Sciatic nerve (tissue), 2 donors: Measurements from ENCODE around the gene CDX1. TPM values are rescaled to one million over a fixed set of nuclear protein-coding genes. Genes with fewer than 3 reads are reported as not detected.
A peak's percentile ranks its signal among the peaks of the same experiment; 100 is the strongest.

ENCODE experiments used
- ATAC-seq: fragments of 200-7000 bp; cut with Tn5 transposase; one replicate; pipeline ENCODE4 v1.9.1; 2020; ENCODE audit warnings: mild to moderate bottlenecking, moderate library complexity
- DNase-seq: peaks from one replicate; pipeline ENCODE4 v3.0.0-alpha.2; 2020; ENCODE audit warnings: low spot score
- intact Hi-C: fragments of 100-400 bp; cut with DNase I; formaldehyde crosslinking; loops from one replicate; pipeline ENCODE4 v1.14.2; 2022
- total RNA-seq: library from RNA; stranded (reverse); fragmentation: NEBNext Ultra II Directional; extraction: Animal tissue kit (Norgen Biotek cat#: 25700); gene quantifications from one replicate; pipeline ENCODE4 v1.2.1, GENCODE V29; 2021
- donor health status: DM: no; HTN: no; CAD: no.
- donor health status: DM: no; HTN: no; CAD: no.

CDX1 gene
- total RNA-seq, 1 donor from 2014 or later, result not detected

GRCh38 chr5:150142185-150142958 is 24.2 kb upstream of the CDX1 start:
- DNase-seq (no peak), ATAC-seq (no peak)
- intact Hi-C loops, result no loop called here

DNA sequence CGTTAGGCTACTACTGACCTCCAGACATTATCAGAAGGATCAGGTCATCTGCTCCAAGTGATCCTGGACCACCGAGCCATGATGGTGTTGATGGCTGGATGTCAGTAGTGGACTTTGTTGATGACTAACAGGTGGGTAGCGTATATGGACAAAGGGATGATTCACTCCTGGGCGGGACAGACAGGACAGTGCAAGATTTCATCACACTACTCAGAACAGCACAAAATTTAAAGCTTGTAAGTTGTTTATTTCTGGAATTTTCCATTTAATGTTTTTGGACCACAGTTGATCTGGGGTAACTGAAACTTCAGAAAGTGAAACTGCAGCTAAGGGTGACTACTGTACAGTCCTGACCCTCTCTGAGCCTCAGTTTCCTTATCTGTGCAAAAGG is 23.6 kb upstream of the CDX1 start:
- DNase-seq (no peak), ATAC-seq (peak; percentile 75)
- intact Hi-C loops, result no loop called here

DNA sequence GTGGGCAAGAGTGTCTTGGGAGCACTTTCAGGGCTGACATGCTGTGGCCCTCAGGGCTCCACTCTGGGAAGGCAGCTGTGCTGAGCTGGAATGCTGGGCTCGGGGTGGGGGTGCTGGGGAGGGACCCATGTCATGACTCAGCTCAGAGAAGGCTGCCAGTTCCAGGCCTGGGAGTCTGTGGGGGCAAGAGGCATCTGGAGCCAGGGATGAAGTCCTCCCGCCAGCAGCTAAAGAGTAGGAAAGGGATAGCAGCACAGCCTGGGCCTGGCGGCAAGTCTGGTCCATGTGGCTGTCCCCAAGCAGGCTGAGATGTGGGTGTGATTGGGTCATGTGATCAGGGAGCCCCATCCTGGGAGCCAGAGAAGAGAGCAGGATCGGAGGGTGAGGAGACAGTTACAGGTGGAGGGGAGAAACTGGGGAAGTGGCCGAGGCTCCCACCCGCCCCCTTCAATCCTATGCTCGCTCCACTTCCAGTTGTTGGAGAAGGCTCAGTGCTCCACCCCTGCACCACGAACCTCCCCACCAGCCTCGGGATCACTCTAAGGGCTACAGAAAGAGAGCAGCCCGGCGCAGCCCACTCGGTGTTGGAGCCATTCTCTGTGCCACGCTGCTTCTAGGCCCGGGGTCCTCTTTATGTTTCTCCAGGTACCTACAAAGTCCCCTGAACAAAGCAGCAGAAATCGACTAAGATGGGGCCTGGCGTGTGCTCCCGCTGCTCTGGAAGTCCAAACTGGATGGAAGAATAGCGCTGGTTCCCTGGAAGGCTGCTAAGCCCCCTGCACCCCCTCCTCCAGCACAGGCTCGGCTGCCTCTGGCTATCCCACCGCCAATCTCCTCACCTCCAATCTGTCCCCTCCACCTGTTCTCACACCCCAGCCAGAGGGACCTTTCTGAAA is 23.0 kb upstream of the CDX1 start:
- intact Hi-C loops, result no loop called here
- ATAC-seq, result peak; percentile 77
- DNase-seq, result peak; percentile 88

DNA sequence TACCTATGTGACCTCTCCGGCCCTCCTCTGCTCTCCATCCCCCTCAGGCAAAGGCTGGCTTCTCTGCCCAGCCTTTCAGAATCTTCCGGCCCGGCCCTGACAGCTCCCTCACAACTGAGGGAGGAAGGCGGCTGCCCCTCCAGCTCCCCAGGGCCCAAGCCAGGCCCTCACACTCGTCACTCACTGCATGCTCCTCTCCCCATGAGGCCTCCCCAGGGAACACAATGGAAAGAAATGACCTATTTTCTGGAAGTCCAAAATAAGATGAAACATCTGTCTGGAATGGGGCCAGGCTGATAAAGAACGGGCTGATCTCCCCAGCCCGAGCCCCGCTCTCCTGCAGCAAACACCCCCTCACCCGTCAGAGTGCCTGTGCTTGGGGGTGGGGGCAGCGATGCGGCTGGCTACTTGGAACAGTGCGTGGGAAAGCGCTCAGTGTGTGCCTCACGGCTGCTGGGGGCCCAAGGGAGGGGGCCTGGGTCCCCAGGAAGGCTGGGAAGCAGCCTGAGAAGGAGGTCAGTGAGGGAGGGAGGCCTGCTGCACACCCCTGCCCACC is 22.3 kb upstream of the CDX1 start:
- intact Hi-C loops, result no loop called here

GRCh38 chr5:150144879-150145278 is 21.7 kb upstream of the CDX1 start:
- DNase-seq (no peak), ATAC-seq (no peak)
- intact Hi-C loops, result no loop called here

More for the DNA sequence above, 22.3 kb upstream of the CDX1 start:
- DNase-seq, result no peak
- peak; percentile 54 for ATAC-seq

DNA sequence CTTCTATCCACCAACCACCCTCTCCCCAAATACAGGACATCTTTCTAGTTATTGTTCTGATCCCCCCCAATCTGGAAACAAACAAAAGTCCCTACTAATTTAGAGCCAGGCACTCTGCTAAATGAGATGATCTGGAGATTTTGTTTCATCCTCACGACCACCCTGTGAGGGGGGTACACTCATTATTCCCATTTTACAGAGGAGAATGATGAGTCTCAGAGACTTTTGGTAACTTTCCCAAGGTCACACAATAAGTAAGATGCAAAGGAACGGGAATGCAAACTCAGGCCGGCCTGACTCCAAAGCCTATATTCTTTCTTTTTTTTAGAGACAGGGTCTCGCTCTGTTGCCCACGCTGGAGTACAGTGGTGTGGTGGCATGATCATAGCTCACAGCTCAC is 20.3 kb upstream of the CDX1 start:
- ATAC-seq (no peak), DNase-seq (no peak)
- intact Hi-C loops, result no loop called here

DNA sequence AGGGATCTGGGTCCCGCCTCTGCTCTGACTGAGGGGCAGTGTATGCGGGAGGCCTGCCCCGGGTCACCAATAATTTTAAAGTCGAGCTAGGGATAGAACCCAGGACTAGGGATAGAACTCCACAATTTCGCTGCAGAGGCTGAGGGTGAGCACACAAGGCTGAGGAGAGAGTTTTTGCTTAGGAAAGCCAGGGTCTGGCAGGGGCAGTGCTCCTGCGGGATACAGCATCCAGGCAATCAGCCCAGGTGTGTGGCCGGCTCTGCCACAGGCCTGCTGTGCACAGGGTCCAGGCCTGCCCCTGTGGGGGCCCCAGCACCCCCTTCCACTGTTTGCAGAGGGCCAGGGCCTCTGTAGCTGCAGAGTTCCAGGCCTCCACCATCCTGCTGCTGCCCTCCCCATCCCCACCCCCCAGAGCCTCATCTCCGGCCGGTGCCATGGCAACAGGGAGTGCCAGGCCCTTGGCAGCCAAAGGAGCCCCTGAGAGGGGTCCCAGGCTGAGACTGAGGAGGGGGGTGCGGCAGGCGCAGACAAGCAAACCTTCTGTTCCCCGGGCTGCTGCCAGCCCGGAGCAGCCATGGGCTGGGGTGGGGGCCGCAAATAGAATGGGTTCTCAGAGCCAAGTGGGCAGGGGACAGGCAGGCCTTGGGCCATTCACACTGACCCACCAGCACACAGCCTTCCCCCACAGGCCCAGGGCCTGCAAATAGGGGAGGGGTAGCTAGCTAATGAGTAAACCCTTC is 19.5 kb upstream of the CDX1 start:
- intact Hi-C loops, result no loop called here
- ATAC-seq, result no peak
- DNase-seq, result no peak

GRCh38 chr5:150147670-150148069 is 18.9 kb upstream of the CDX1 start:
- intact Hi-C loops, result no loop called here
- ATAC-seq, result no peak
- peak; percentile 61 for DNase-seq

DNA sequence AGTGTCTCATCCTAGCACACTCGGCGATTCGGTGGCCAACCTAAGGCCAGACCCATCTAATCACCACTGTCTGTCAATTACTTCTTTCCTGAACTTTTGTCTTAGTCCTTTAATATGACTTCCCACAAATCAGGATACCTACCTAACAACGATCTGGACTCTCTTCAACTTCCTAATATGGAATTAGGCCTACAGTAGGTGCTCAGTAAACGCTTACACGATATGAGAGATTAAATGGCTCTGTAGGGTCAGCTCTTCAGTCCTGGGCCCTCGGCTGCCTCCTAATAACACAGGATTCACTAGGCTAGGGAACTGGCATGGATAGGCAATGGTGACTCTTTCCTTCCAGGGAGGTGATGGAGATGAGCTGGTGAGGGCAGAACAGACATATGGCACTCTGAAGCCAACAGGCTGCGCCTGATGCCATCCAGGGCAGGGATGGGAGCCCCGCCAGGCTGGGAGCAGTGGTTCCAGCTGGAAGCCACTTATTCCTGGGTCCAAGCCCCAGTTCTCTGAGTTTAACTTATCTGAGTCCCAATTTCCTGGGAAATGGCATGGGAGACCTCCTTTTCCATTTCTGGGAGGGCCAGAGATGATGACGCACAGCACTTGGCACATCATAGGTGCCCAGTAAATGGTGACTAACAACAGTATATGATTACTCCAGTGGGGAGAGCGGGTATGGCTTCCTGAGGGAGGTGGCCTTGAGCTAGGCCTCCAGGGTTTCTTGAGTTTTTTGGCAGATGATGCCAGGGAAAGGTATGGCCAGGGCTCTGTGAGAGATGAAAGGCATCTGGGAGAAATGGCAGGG is 18.3 kb upstream of the CDX1 start:
- DNase-seq (peak; percentile 56), ATAC-seq (no peak)
- intact Hi-C loops, result no loop called here

- intact Hi-C loops, result no loop called here
- ATAC-seq (no peak), DNase-seq (no peak)
These were observed 17.0 kb upstream of the CDX1 start for GRCh38 chr5:150149618-150150017.

DNA sequence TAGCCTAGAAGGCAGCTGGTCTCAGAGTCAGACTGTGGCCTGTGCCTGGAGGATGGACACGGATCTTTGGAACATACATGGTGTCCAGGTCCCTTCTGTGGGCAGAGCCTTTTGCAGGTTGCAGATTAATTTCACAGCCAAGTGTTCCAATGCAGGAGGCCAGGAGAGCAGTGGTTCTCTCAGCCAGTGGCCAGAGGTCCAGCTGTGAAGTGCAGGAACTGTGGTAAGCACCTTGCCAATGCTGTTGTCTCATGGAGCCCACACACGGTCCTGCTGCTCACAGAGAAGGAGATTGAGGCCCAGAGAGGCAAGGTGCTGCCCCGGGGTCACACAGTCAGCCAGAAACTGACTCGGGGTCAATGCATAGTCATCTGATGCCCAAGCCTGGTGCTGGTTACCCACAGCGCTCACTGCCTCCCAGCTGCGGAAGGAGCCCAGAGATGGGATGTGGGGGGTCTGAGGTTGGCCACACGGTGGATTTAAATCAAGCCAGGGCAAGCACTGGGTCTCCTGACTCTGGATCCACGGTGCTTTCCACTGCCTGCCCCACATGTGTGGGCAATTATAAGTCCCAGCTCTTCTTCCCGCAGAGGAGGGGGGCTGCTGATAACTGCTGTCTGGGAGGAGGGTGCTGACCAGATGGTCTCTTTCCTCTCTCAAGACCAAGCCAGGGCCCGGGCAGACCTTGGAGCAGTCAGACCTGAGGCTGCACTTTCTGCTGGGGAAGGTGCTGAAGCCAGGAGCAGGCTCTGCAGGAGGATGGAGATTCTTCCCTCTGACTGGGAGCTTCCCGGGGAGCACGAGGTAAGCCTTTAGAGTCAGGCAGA is 13.7 kb upstream of the CDX1 start:
- ATAC-seq, result no peak
- intact Hi-C loops, result no loop called here
- DNase-seq, result peak; percentile 57

DNA sequence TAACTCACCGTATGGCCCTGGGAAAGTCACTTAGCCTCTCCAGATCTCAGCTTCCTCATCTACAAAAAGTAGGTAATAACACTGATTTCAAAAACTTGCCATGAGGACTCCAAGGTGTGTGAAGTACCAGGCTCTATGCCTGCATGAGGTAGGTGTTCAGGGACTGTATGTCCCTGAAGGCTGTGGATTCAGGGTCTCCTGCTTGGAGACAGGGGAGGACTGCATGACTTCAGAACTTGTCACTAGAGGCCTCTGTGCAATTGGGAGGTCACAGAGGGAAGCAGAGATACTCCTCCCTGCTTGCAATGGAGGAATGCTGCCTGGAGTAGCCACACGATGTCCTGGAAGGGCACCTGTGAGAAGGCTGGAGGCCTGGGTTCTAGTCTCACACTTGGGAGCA is 13.1 kb upstream of the CDX1 start:
- intact Hi-C loops, result no loop called here
- DNase-seq (no peak), ATAC-seq (no peak)

- peak; percentile 35 for ATAC-seq
- DNase-seq, result no peak
- intact Hi-C loops, result no loop called here
These were observed 12.5 kb upstream of the CDX1 start for GRCh38 chr5:150153957-150154617.

DNA sequence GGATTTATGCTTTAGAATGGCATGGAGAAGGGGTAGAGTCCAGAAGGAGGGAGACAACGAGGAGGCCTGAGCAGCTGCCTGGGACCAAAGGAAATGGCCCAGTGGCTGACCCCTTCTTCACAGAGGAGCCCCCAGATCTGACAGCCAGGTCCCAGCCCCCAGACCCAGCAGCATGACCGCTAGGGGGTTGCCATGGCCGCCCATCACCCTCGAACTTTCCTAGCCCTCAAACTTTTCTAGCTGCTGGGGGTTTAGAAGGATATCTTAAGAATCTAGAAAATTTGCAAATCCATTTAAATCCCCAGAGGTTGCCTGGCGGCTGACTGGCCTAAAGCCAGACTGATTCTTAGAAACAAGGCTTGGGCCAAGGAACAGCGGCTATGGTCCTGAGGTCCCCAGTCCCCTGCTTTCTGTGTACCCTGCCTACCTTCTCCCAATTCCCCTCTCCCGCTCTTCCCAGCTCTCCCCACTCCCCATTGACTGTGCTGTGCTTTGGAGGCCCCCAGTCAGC is 11.9 kb upstream of the CDX1 start:
- intact Hi-C loops, result no loop called here
- DNase-seq, result no peak
- ATAC-seq, result no peak

DNA sequence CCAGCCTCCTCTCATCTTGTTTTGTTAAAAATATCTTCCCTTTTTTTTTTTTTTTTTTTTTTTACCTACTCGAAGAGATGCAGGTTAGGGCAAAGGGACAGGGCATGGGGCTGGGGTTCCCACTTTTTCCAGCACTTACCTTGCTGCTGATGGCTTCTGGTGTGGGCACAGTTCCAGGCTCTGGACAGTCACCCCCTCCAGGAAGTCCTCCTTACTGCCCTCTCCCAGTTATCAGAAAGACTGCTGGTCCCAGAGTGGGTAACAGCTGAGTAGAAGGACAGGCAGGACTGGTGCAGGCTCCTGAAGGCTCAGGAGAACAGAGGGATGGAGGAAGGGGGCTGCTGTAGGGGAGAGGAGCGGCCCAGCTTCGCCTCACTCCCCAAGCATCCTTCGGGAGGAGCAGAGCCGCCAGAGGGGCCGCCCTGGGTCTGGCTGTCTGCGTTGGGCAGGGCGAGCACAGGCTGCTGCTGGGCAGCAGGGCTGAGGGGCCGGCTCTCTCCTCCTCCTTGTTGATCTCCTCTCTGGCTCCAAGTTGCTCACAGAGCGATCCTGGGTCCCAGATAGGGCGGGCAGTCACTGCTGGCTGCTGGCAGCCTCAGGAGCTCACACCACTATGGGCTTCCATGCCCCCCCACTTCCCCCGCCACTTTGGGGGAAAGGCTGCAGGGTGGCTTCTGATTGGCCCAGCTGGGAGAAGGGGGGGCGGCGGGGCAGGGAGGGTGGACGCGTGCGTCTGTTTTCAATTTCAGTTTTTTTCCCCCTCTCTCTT is 11.1 kb upstream of the CDX1 start, which contains the start of gene PDGFRB:
Gene PDGFRB, minus strand, starts transcription at position 588 of the 769 bp plus-strand sequence. CDS start 18,798 bp downstream, outside the sequence.
- DNase-seq (peak; percentile 95), ATAC-seq (peak; percentile 94)
- intact Hi-C loops, result no loop called here

GRCh38 chr5:150156027-150156368 is 10.6 kb upstream of the CDX1 start:
- ATAC-seq (no peak), DNase-seq (no peak)
- intact Hi-C loops, result no loop called here
